GM12878 (cell line): ENCODE results near the gene TSPAN11.

Experiments
- CTCF ChIP-seq, 3 experiments: IDR thresholded peaks in 2 of 3; conservative IDR thresholded peaks in 1 of 3; 2 replicates each; pipeline ENCODE4 v1.5.1; 2011; ENCODE audit warnings: low read depth in 3 of 3, low read length in 3 of 3, mild to moderate bottlenecking in 3 of 3, control low read depth in 2 of 3, moderate library complexity in 2 of 3, inconsistent platforms in 1 of 3, mixed read lengths in 1 of 3; ENCODE audit not compliant: control insufficient read depth in 2 of 3, insufficient read depth in 1 of 3; ENCODE audit errors: extremely low read depth in 1 of 3
- FOXM1 ChIP-seq: IDR thresholded peaks from 2 replicates; pipeline ENCODE4 v1.6.1; 2012; ENCODE audit warnings: low read depth, mild to moderate bottlenecking, inconsistent platforms, low read length, moderate library complexity
- POLR2A ChIP-seq: IDR thresholded peaks from 2 replicates; pipeline ENCODE4 v1.6.1; 2011; ENCODE audit warnings: low read depth, mild to moderate bottlenecking, low read length
- RAD51 ChIP-seq: fragments of 450-650 bp; IDR thresholded peaks from 2 replicates; pipeline ENCODE4 v1.6.1; 2016; ENCODE audit warnings: moderate library complexity, mild to moderate bottlenecking, inconsistent platforms
- TBL1XR1 ChIP-seq: IDR thresholded peaks from 2 replicates; pipeline ENCODE4 v1.6.1; 2012; ENCODE audit warnings: low read depth, low read length, improper control_type of control experiment

- TF ChIP-seq RAD51 (no peak), FOXM1 (no peak), CTCF (IDR thresholded peaks at IDR 0.05 in 2 of 3, conservative IDR thresholded peaks at IDR 0.05 in 1 of 3; ENCODE audit: control insufficient read depth in 2 of 3, extremely low read depth in 1 of 3, insufficient read depth in 1 of 3, low read depth in 3 of 3, low read length in 3 of 3) (no peak), POLR2A (no peak), TBL1XR1 (no peak)
These were observed 105.4 kb downstream of the TSPAN11 start for GRCh38 chr12:31031951-31032335.
